Neural progenitor cell (in vitro differentiated cells): ENCODE results near the gene CES3. TPM values are rescaled to one million over a fixed set of nuclear protein-coding genes. Genes with fewer than 3 reads are reported as not detected.

ENCODE experiments used
- DNase-seq: peaks from one replicate; pipeline ENCODE4 v3.0.0-alpha.2; 2016; ENCODE audit warnings: low spot score
- H2AFZ ChIP-seq: fragments of 200-600 bp; sonication (generic); replicated peaks from 2 replicates; pipeline ENCODE4 v1.6.1; 2016; ENCODE audit warnings: antibody characterized with exemption
- H3F3A ChIP-seq: fragments of 200-600 bp; sonication (generic); 2 replicates; pipeline ENCODE4 v1.6.1; 2016; ENCODE audit warnings: antibody characterized with exemption, low read depth
- H3K27ac ChIP-seq: fragments of 200-600 bp; sonication (generic); 2 replicates; pipeline ENCODE4 v1.5.1; 2016; ENCODE audit warnings: mild to moderate bottlenecking
- H3K27me3 ChIP-seq: fragments of 200-600 bp; sonication (generic); 2 replicates; pipeline ENCODE4 v1.6.1; 2016; ENCODE audit warnings: mild to moderate bottlenecking, moderate library complexity
- H3K36me3 ChIP-seq: fragments of 200-600 bp; sonication (generic); 2 replicates; pipeline ENCODE4 v1.5.1; 2016
- H3K4me1 ChIP-seq: fragments of 200-600 bp; sonication (generic); 2 replicates; pipeline ENCODE4 v1.6.1; 2016; ENCODE audit warnings: mixed run types
- H3K4me2 ChIP-seq: fragments of 200-600 bp; sonication (generic); 2 replicates; pipeline ENCODE4 v1.6.1; 2016
- H3K4me3 ChIP-seq: fragments of 200-600 bp; sonication (generic); 2 replicates; pipeline ENCODE4 v1.5.1; 2016
- H3K79me2 ChIP-seq: fragments of 200-600 bp; sonication (generic); 2 replicates; pipeline ENCODE4 v1.6.1; 2016; ENCODE audit warnings: low read depth
- H3K9ac ChIP-seq: fragments of 200-600 bp; sonication (generic); 2 replicates; pipeline ENCODE4 v1.6.1; 2016
- H3K9me3 ChIP-seq: fragments of 200-600 bp; sonication (generic); 2 replicates; pipeline ENCODE4 v1.5.1; 2016; ENCODE audit warnings: low read depth
- H4K20me1 ChIP-seq: fragments of 200-600 bp; sonication (generic); 2 replicates; pipeline ENCODE4 v1.6.1; 2016; ENCODE audit warnings: low read depth
- H3K27ac Mint-ChIP-seq: 3 replicates; pipeline ENCODE4 v1.8.0; 2021; ENCODE audit warnings: mixed read lengths
- H3K27me3 Mint-ChIP-seq: 2 replicates; pipeline ENCODE4 v1.8.0; 2022; ENCODE audit warnings: low read depth, mild to moderate bottlenecking, inconsistent platforms, moderate library complexity, mixed read lengths; ENCODE audit not compliant: insufficient read depth
- H3K36me3 Mint-ChIP-seq: 3 replicates; pipeline ENCODE4 v1.8.0; 2021; ENCODE audit warnings: mixed read lengths
- H3K4me1 Mint-ChIP-seq: 3 replicates; pipeline ENCODE4 v1.8.0; 2021; ENCODE audit warnings: mixed read lengths
- H3K4me3 Mint-ChIP-seq: 3 replicates; pipeline ENCODE4 v1.8.0; 2021; ENCODE audit warnings: mild to moderate bottlenecking, moderate library complexity, mixed read lengths
- H3K9me3 Mint-ChIP-seq: 3 replicates; pipeline ENCODE4 v1.8.0; 2020; ENCODE audit warnings: mixed read lengths
- CTCF ChIP-seq: fragments of 200-600 bp; sonication (generic); IDR thresholded peaks from 2 replicates; pipeline ENCODE4 v1.5.1; 2017; ENCODE audit warnings: antibody characterized with exemption, mild to moderate bottlenecking
- EZH2 ChIP-seq: fragments of 200-600 bp; sonication (generic); IDR thresholded peaks from 2 replicates; pipeline ENCODE4 v1.6.1; 2017; ENCODE audit warnings: antibody characterized with exemption, mild to moderate bottlenecking, moderate library complexity
- EZH2phosphoT487 ChIP-seq: fragments of 200-600 bp; sonication (generic); IDR thresholded peaks from 2 replicates; pipeline ENCODE4 v1.6.1; 2017; ENCODE audit warnings: antibody characterized with exemption
- total RNA-seq: library from RNA; depleted of rRNA; stranded (reverse); fragments of >200 nt; gene quantifications from 2 replicates; pipeline ENCODE4 v1.2.3, GENCODE V29; 2015; ENCODE audit warnings: low replicate concordance

CES3 gene
- total RNA-seq, 1 donor from 2014 or later: 5.7 TPM

GRCh38 chr16:66920924-66921680 is 40.0 kb upstream of the CES3 start:
- Histone ChIP-seq H3K36me3 (no peaks in the 10 kb centered on the region), H3K4me1 (no peaks in the 10 kb centered on the region), H3K79me2 (no peaks in the 10 kb centered on the region), H3K9ac (no peak overlapping the region), H3F3A (peaks cover 9% of the 10 kb centered on the region), H4K20me1 (peaks cover 6% of the 10 kb centered on the region), H3K4me2 (no peak overlapping the region), H2AFZ (no peak overlapping the region), H3K27ac (no peak overlapping the region), H3K4me3 (no peak overlapping the region), H3K27me3 (peaks cover 59% of the 10 kb centered on the region), H3K9me3 (no peaks in the 10 kb centered on the region)
- peaks cover 33% of the 10 kb centered on the region for H3K27me3 Mint-ChIP-seq
- no peak for TF ChIP-seq EZH2
- no peak for TF ChIP-seq CTCF
- no peak for TF ChIP-seq EZH2phosphoT487
- H3K9me3 Mint-ChIP-seq: no peaks in the 10 kb centered on the region
- peaks cover 16% of the 10 kb centered on the region for H3K4me1 Mint-ChIP-seq
- DNase-seq: no peak
- peak overlapping the region; percentile 86 for H3K27ac Mint-ChIP-seq
- no peaks in the 10 kb centered on the region for H3K36me3 Mint-ChIP-seq
- H3K4me3 Mint-ChIP-seq: no peak overlapping the region

GRCh38 chr16:66921729-66922450 is 39.2 kb upstream of the CES3 start:
- H4K20me1 ChIP-seq: peaks cover 10% of the 10 kb centered on the region
- H3K27ac ChIP-seq: no peak overlapping the region
- Mint-ChIP-seq H3K36me3 (no peaks in the 10 kb centered on the region), H3K4me1 (peaks cover 23% of the 10 kb centered on the region), H3K4me3 (no peak overlapping the region), H3K9me3 (no peaks in the 10 kb centered on the region), H3K27me3 (peaks cover 38% of the 10 kb centered on the region), H3K27ac (no peak overlapping the region)
- no peak for TF ChIP-seq EZH2
- no peak for TF ChIP-seq CTCF
- no peak for TF ChIP-seq EZH2phosphoT487
- no peaks in the 10 kb centered on the region for H3K4me1 ChIP-seq
- no peaks in the 10 kb centered on the region for H3K36me3 ChIP-seq
- H3K9ac ChIP-seq: no peak overlapping the region
- H3F3A ChIP-seq: peaks cover 12% of the 10 kb centered on the region
- H2AFZ ChIP-seq: no peak overlapping the region
- H3K4me2 ChIP-seq: no peak overlapping the region
- peaks cover 65% of the 10 kb centered on the region for H3K27me3 ChIP-seq
- no peak overlapping the region for H3K4me3 ChIP-seq
- H3K9me3 ChIP-seq: no peaks in the 10 kb centered on the region
- no peak for DNase-seq
- no peaks in the 10 kb centered on the region for H3K79me2 ChIP-seq

- H3K36me3 Mint-ChIP-seq: no peaks in the 10 kb centered on the region
- Histone ChIP-seq H3K79me2 (no peaks in the 10 kb centered on the region), H3K27me3 (peaks cover 76% of the 10 kb centered on the region), H3K9me3 (no peaks in the 10 kb centered on the region), H3K36me3 (no peaks in the 10 kb centered on the region), H3K9ac (no peak overlapping the region), H3K4me3 (no peak overlapping the region), H3K4me1 (no peaks in the 10 kb centered on the region), H3F3A (peaks cover 12% of the 10 kb centered on the region), H4K20me1 (peaks cover 10% of the 10 kb centered on the region), H3K4me2 (no peak overlapping the region), H3K27ac (no peak overlapping the region), H2AFZ (no peak overlapping the region)
- H3K27me3 Mint-ChIP-seq: peaks cover 43% of the 10 kb centered on the region
- no peak overlapping the region for H3K27ac Mint-ChIP-seq
- H3K4me3 Mint-ChIP-seq: peak overlapping the region; percentile 52
- no peak for TF ChIP-seq EZH2phosphoT487
- H3K9me3 Mint-ChIP-seq: no peaks in the 10 kb centered on the region
- peaks cover 37% of the 10 kb centered on the region for H3K4me1 Mint-ChIP-seq
- no peak for DNase-seq
Measured at GRCh38 chr16:66923247-66923731, 37.8 kb upstream of the CES3 start.
